Activated CD4-positive, alpha-beta memory T cell treated with anti-CD3 and anti-CD28 coated beads for 36 hours (primary cell): Measurements from ENCODE around the gene SLCO2A1. TPM values are rescaled to one million over a fixed set of nuclear protein-coding genes. Genes with fewer than 3 reads are reported as not detected.

ENCODE experiments used
- CTCF ChIA-PET: fragments of 350-600 bp; sonication (Branson Sonifier 250); formaldehyde crosslinking; loops from one replicate; lab custom pipeline; 2021; ENCODE audit warnings: antibody characterized with exemption, inconsistent platforms; lab: Charles Lee
- POLR2A ChIA-PET: fragments of 350-600 bp; sonication (Branson Sonifier 250); formaldehyde crosslinking; loops from one replicate; lab custom pipeline; 2021; ENCODE audit warnings: antibody characterized with exemption; lab: Charles Lee
- DNase-seq: peaks from one replicate; pipeline ENCODE4 v3.0.0-alpha.2; 2020
- H3K27ac Mint-ChIP-seq: one replicate; pipeline ENCODE4 v1.8.0; 2021; ENCODE audit warnings: mixed read lengths
- H3K27me3 Mint-ChIP-seq: one replicate; pipeline ENCODE4 v1.8.0; 2021; ENCODE audit warnings: mixed read lengths
- H3K36me3 Mint-ChIP-seq: one replicate; pipeline ENCODE4 v1.8.0; 2021; ENCODE audit warnings: mixed read lengths
- H3K4me1 Mint-ChIP-seq: one replicate; pipeline ENCODE4 v1.8.0; 2021; ENCODE audit warnings: low read depth, mixed read lengths
- H3K4me3 Mint-ChIP-seq: one replicate; pipeline ENCODE4 v1.8.0; 2021; ENCODE audit warnings: mild to moderate bottlenecking, mixed read lengths
- H3K9me3 Mint-ChIP-seq: one replicate; pipeline ENCODE4 v1.8.0; 2021; ENCODE audit warnings: mixed read lengths
- intact Hi-C: fragments of 100-400 bp; cut with micrococcal nuclease; formaldehyde crosslinking; loops from one replicate; pipeline ENCODE4 v1.15.1; 2023
- total RNA-seq, 2 experiments: library from RNA; stranded (reverse); gene quantifications; one replicate each; pipeline ENCODE4 v1.2.3, GENCODE V29; 2021

SLCO2A1 gene
- total RNA-seq, 2 experiments from 2014 or later, result not detected

- ChIA-PET CTCF (interaction anchor here (0.7 to 1.0 kb wide), 3 partner anchors 14 to 264 kb away, joined by 3 read pairs; no protein-coding TSS in a partner anchor), POLR2A (no interaction called here)
- peaks cover 6% of the 10 kb centered on the region for H3K4me1 Mint-ChIP-seq
- no peak for DNase-seq
- peaks cover 10% of the 10 kb centered on the region for H3K27me3 Mint-ChIP-seq
- H3K36me3 Mint-ChIP-seq, result no peaks in the 10 kb centered on the region
- peak overlapping the region; percentile 38 for H3K4me3 Mint-ChIP-seq
- H3K27ac Mint-ChIP-seq, result no peak overlapping the region
- intact Hi-C loops, result loop anchor here (1.0 to 10.0 kb wide), 5 partner anchors 108 to 1200 kb away; partner anchors contain the start of gene CDV3
- H3K9me3 Mint-ChIP-seq, result no peaks in the 10 kb centered on the region
Observed at GRCh38 chr3:133926736-133927539, 102.8 kb downstream of the SLCO2A1 start.

- Mint-ChIP-seq H3K27me3 (peaks cover 10% of the 10 kb centered on the region), H3K4me1 (peaks cover 6% of the 10 kb centered on the region), H3K4me3 (no peak overlapping the region), H3K27ac (no peak overlapping the region), H3K9me3 (no peaks in the 10 kb centered on the region), H3K36me3 (no peaks in the 10 kb centered on the region)
- intact Hi-C loops, result loop anchor here (5.0 to 10.0 kb wide), 3 partner anchors 351 to 1199 kb away; partner anchors contain the start of gene CDV3
- ChIA-PET CTCF (interaction anchor here (0.7 to 1.3 kb wide), 3 partner anchors 13 to 108 kb away, joined by 3 to 10 read pairs (median 3); no protein-coding TSS in a partner anchor), POLR2A (no interaction called here)
- no peak for DNase-seq
Observed at GRCh38 chr3:133925960-133926735, 103.6 kb downstream of the SLCO2A1 start.

DNA sequence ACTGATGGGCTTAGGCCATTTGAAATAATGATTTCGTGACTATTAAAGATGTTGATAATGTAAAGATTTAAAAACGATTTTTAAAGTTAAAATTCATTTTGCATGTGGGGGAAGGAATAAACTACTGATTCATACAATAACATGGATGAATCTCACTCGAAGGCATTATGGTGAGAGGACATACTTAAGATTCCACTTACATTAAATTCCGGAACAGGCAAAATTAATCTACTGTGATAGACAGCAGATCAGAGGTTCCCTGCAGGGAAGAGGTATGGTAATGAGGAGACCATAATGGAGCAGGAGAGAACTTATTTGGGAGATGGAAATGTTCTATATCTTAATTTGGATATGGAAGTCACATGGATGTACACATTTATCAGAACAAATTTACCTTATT is 105.7 kb downstream of the SLCO2A1 start:
- DNase-seq, result no peak
- no peaks in the 10 kb centered on the region for H3K36me3 Mint-ChIP-seq
- intact Hi-C loops, result loop anchor here (10.0 kb wide), 2 partner anchors 349 to 479 kb away; partner anchors contain the start of gene CDV3
- CTCF ChIA-PET, result no interaction called here
- H3K27me3 Mint-ChIP-seq, result peaks cover 13% of the 10 kb centered on the region
- H3K9me3 Mint-ChIP-seq, result no peaks in the 10 kb centered on the region
- H3K4me3 Mint-ChIP-seq, result no peak overlapping the region
- H3K4me1 Mint-ChIP-seq, result peaks cover 6% of the 10 kb centered on the region
- POLR2A ChIA-PET, result no interaction called here
- no peak overlapping the region for H3K27ac Mint-ChIP-seq

DNA sequence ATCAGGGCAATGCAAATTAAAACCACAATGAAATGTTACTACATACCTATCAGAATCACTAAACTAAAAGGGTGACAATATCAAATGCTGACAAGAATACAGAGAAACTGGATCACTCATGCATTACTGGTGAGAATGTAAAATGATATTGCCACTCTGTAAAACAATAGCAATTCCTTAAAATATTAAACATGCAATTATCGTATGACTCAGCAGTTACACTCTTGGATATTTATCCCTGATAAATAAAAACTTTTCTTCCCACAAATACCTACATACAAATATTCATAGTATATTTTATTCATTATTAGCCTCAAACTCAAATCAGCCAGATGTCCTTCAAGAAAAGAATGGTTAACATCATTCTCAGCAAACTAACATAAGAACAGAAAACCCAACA is 108.1 kb downstream of the SLCO2A1 start:
- intact Hi-C loops, result loop anchor here (10.0 kb wide), 2 partner anchors 347 to 477 kb away; partner anchors contain the start of gene CDV3
- POLR2A ChIA-PET, result no interaction called here
- CTCF ChIA-PET, result no interaction called here
- no peak overlapping the region for H3K27ac Mint-ChIP-seq
- no peak for DNase-seq
- peaks cover 4% of the 10 kb centered on the region for H3K36me3 Mint-ChIP-seq
- peaks cover 7% of the 10 kb centered on the region for H3K9me3 Mint-ChIP-seq
- H3K4me1 Mint-ChIP-seq, result no peaks in the 10 kb centered on the region
- H3K4me3 Mint-ChIP-seq, result no peak overlapping the region
- H3K27me3 Mint-ChIP-seq, result peaks cover 10% of the 10 kb centered on the region

DNA sequence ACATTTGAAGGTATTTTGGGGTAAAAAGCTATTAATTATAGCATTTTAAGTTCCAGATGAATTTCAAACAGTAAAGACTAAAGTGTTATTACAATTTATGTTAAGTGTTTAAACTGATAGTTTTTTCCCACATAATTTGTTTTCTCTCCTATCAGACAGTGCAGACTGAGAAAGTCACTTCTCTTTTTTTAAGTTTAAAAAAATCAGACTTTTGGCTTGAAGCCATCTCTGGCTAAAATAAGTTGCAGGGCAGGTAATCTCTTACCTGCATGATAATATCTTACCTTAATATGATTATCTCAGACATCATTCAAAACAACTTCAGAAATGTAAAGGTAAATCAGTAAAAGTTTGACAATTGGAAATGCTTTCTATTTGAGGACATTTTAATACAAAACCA is 112.6 kb downstream of the SLCO2A1 start:
- Mint-ChIP-seq H3K27ac (no peak overlapping the region), H3K27me3 (peaks cover 18% of the 10 kb centered on the region), H3K4me3 (no peak overlapping the region), H3K4me1 (no peaks in the 10 kb centered on the region), H3K9me3 (peaks cover 7% of the 10 kb centered on the region), H3K36me3 (peaks cover 4% of the 10 kb centered on the region)
- CTCF ChIA-PET, result no interaction called here
- intact Hi-C loops, result no loop called here
- POLR2A ChIA-PET, result no interaction called here
- no peak for DNase-seq

- ChIA-PET CTCF (no interaction called here), POLR2A (no interaction called here)
- Mint-ChIP-seq H3K27ac (no peak overlapping the region), H3K4me1 (no peaks in the 10 kb centered on the region), H3K4me3 (no peak overlapping the region), H3K9me3 (peaks cover 7% of the 10 kb centered on the region), H3K27me3 (peaks cover 18% of the 10 kb centered on the region), H3K36me3 (peaks cover 4% of the 10 kb centered on the region)
- no peak for DNase-seq
- intact Hi-C loops, result no loop called here
Observed at GRCh38 chr3:133915685-133916658, 113.8 kb downstream of the SLCO2A1 start.

- H3K27ac Mint-ChIP-seq, result no peak overlapping the region
- peaks cover 7% of the 10 kb centered on the region for H3K9me3 Mint-ChIP-seq
- peaks cover 15% of the 10 kb centered on the region for H3K27me3 Mint-ChIP-seq
- H3K36me3 Mint-ChIP-seq, result peaks cover 4% of the 10 kb centered on the region
- DNase-seq, result no peak
- H3K4me1 Mint-ChIP-seq, result no peaks in the 10 kb centered on the region
- ChIA-PET POLR2A (no interaction called here), CTCF (no interaction called here)
- intact Hi-C loops, result no loop called here
- no peak overlapping the region for H3K4me3 Mint-ChIP-seq
Observed at GRCh38 chr3:133914839-133915600, 114.7 kb downstream of the SLCO2A1 start.

DNA sequence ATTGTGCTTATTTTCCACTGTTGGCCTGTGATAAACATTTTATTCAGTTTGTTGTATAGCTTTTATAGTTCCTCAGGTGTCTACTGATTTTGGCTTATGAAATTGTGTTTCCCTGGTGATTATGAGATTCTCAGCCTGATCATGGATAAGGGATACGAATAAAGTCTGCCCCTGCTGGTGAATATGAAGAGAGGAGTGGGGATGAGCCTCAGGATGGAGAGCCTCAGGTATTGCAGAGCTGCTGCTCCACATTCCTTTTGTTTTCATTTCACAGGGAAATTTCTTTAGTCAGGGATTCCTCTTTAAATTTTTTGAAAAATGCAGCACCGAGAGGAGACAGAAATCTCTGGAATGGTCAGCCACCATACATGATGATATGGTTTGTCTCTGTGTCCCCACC is 119.3 kb downstream of the SLCO2A1 start:
- POLR2A ChIA-PET, result no interaction called here
- DNase-seq, result no peak
- H3K27me3 Mint-ChIP-seq, result peaks cover 7% of the 10 kb centered on the region
- H3K36me3 Mint-ChIP-seq, result no peaks in the 10 kb centered on the region
- H3K9me3 Mint-ChIP-seq, result no peaks in the 10 kb centered on the region
- H3K4me3 Mint-ChIP-seq, result no peak overlapping the region
- H3K4me1 Mint-ChIP-seq, result no peaks in the 10 kb centered on the region
- intact Hi-C loops, result no loop called here
- CTCF ChIA-PET, result interaction anchor here (0.6 to 0.9 kb wide), 2 partner anchors 11 to 46 kb away, joined by 3 read pairs; no protein-coding TSS in a partner anchor
- H3K27ac Mint-ChIP-seq, result no peak overlapping the region

- ChIA-PET POLR2A (no interaction called here), CTCF (no interaction called here)
- H3K36me3 Mint-ChIP-seq, result no peaks in the 10 kb centered on the region
- H3K4me3 Mint-ChIP-seq, result no peak overlapping the region
- H3K27ac Mint-ChIP-seq, result no peak overlapping the region
- peaks cover 7% of the 10 kb centered on the region for H3K27me3 Mint-ChIP-seq
- DNase-seq, result no peak
- peaks cover 10% of the 10 kb centered on the region for H3K9me3 Mint-ChIP-seq
- intact Hi-C loops, result no loop called here
- H3K4me1 Mint-ChIP-seq, result no peaks in the 10 kb centered on the region
Observed at GRCh38 chr3:133905376-133905775, 124.3 kb downstream of the SLCO2A1 start.

- Mint-ChIP-seq H3K27ac (no peak overlapping the region), H3K9me3 (peaks cover 10% of the 10 kb centered on the region), H3K4me3 (no peak overlapping the region), H3K4me1 (no peaks in the 10 kb centered on the region), H3K27me3 (peaks cover 11% of the 10 kb centered on the region), H3K36me3 (no peaks in the 10 kb centered on the region)
- ChIA-PET CTCF (no interaction called here), POLR2A (no interaction called here)
- intact Hi-C loops, result no loop called here
- no peak for DNase-seq
Observed at GRCh38 chr3:133901847-133902246, 127.9 kb downstream of the SLCO2A1 start.

DNA sequence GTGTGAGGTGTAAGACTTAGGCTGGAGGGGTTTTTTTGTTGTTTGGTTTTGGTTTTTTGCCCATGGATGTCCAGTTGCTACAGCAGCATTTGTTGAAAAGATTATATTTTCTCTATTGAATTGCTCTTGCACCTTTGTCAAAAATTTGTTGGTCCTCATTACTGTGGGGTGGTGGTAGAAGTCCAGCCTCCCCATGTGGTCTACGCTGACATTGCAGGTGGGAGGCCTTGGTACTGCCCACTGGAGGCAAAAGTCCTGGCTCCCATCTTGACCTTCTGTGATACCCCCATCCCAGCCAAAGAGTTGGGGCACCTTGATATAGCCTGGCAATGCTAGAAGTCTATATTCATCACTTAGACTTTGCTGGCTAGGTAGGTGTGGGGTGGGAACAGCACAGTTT is 128.6 kb downstream of the SLCO2A1 start:
- DNase-seq, result no peak
- ChIA-PET POLR2A (no interaction called here), CTCF (no interaction called here)
- no peak overlapping the region for H3K27ac Mint-ChIP-seq
- no peaks in the 10 kb centered on the region for H3K36me3 Mint-ChIP-seq
- peaks cover 19% of the 10 kb centered on the region for H3K27me3 Mint-ChIP-seq
- no peaks in the 10 kb centered on the region for H3K4me1 Mint-ChIP-seq
- intact Hi-C loops, result no loop called here
- no peak overlapping the region for H3K4me3 Mint-ChIP-seq
- peaks cover 10% of the 10 kb centered on the region for H3K9me3 Mint-ChIP-seq
